CD4-positive, alpha-beta T cell (primary cell): ENCODE results near the gene GFRAL. TPM values are rescaled to one million over a fixed set of nuclear protein-coding genes. Genes with fewer than 3 reads are reported as not detected.

Source experiments
- ATAC-seq: fragments of 200-7000 bp; cut with Tn5 transposase; one replicate; pipeline ENCODE4 v1.10.0; 2022; ENCODE audit warnings: mild to moderate bottlenecking; ENCODE audit not compliant: poor library complexity
- CTCF ChIA-PET: fragments of 350-600 bp; sonication (Branson Sonifier 250); formaldehyde crosslinking; loops from one replicate; lab custom pipeline; 2021; ENCODE audit warnings: antibody characterized with exemption, inconsistent platforms; lab: Charles Lee
- POLR2A ChIA-PET: fragments of 350-600 bp; sonication (Branson Sonifier 250); formaldehyde crosslinking; loops from one replicate; lab custom pipeline; 2021; ENCODE audit warnings: antibody characterized with exemption, inconsistent platforms; lab: Charles Lee
- DNase-seq, 14 experiments: peaks; one replicate each; pipeline ENCODE4 v3.0.0-alpha.2; 2013 to 2020; ENCODE audit warnings: mixed read lengths in 2 of 14
- H3K27ac ChIP-seq, 2 donors: one replicate each; pipeline versions ENCODE4 v1.5.1 to v1.7.0; 2013; ENCODE audit warnings: low read length in 2 of 2, low read depth in 1 of 2, mild to moderate bottlenecking in 1 of 2
- H3K27me3 ChIP-seq, 2 experiments: 1 replicate in 1 of 2; 2 replicates in 1 of 2; pipeline versions ENCODE4 v1.6.1 to v1.7.0; 2013; ENCODE audit warnings: low read length in 2 of 2, control low read depth in 1 of 2, mild to moderate bottlenecking in 1 of 2, moderate library complexity in 1 of 2; ENCODE audit not compliant: insufficient read depth in 2 of 2, control insufficient read depth in 1 of 2
- H3K36me3 ChIP-seq: one replicate; pipeline ENCODE4 v1.6.1; 2013; ENCODE audit warnings: low read length, control low read depth; ENCODE audit not compliant: insufficient read depth
- H3K4me1 ChIP-seq: one replicate; pipeline ENCODE4 v1.6.1; 2013; ENCODE audit warnings: low read length, control low read depth; ENCODE audit not compliant: insufficient read depth
- H3K4me3 ChIP-seq: one replicate; pipeline ENCODE4 v1.5.1; 2013; ENCODE audit warnings: mild to moderate bottlenecking, low read length, moderate library complexity
- H3K9me3 ChIP-seq, 2 experiments: 1 replicate in 1 of 2; 2 replicates in 1 of 2; pipeline versions ENCODE4 v1.6.1 to v1.7.0; 2013; ENCODE audit warnings: low read length in 2 of 2, mild to moderate bottlenecking in 2 of 2, control low read depth in 1 of 2, moderate library complexity in 1 of 2; ENCODE audit not compliant: control insufficient read depth in 1 of 2, insufficient read depth in 1 of 2
- H3K27ac Mint-ChIP-seq: one replicate; pipeline ENCODE4 v1.8.0; 2020; ENCODE audit warnings: mixed read lengths
- H3K27me3 Mint-ChIP-seq: one replicate; pipeline ENCODE4 v1.8.0; 2021; ENCODE audit warnings: mixed read lengths
- H3K36me3 Mint-ChIP-seq: one replicate; pipeline ENCODE4 v1.8.0; 2021; ENCODE audit warnings: low read depth, mixed read lengths
- H3K4me1 Mint-ChIP-seq: one replicate; pipeline ENCODE4 v1.8.0; 2021; ENCODE audit warnings: low read depth, mixed read lengths
- H3K4me3 Mint-ChIP-seq: one replicate; pipeline ENCODE4 v1.8.0; 2020; ENCODE audit warnings: mild to moderate bottlenecking, mixed read lengths
- H3K9me3 Mint-ChIP-seq: one replicate; pipeline ENCODE4 v1.8.0; 2020; ENCODE audit warnings: mixed read lengths
- CTCF ChIP-seq: fragments of 200-600 bp; IDR thresholded peaks from one replicate; pipeline ENCODE4 v1.8.0; 2022; ENCODE audit warnings: antibody characterized with exemption, mild to moderate bottlenecking
- intact Hi-C, 2 experiments: fragments of 100-400 bp; cut with DNase I in 1 of 2; cut with micrococcal nuclease in 1 of 2; formaldehyde crosslinking; loops; one replicate each; pipeline versions ENCODE4 v1.15.1 to v1.9.0; 2023 to 2025; cut with DNase I, micrococcal nuclease
- polyA plus RNA-seq, 2 donors: library from polyadenylated mRNA; unstranded; fragments of 120-200 nt; gene quantifications; one replicate each; pipeline ENCODE4 v1.2.1, GENCODE V29; 2013
- total RNA-seq, 174 experiments: library from RNA in 2 of 174; stranded (reverse) in 2 of 174; gene quantifications; one replicate each; pipeline ENCODE4 v1.2.3 and lab custom pipeline; 2021 to 2026

Gene GFRAL
- total RNA-seq (not detected), total RNA-seq (lab: John Stamatoyannopoulos, UW) (0 to 0.14 (median 0) reads per million in 172 experiments)
- polyA plus RNA-seq (2013, experiment 1 of 2): not detected
- polyA plus RNA-seq (2013, experiment 2 of 2): not detected

- no peaks in the 10 kb centered on the region for H3K36me3 Mint-ChIP-seq
- Histone ChIP-seq H3K36me3 (no peaks in the 10 kb centered on the region), H3K9me3 (no peaks in the 10 kb centered on the region), H3K4me1 (no peaks in the 10 kb centered on the region), H3K27ac (no peak within 1 kb of the TSS), H3K27me3 (no peaks in the 10 kb centered on the region), H3K4me3 (no peak within 1 kb of the TSS)
- peaks cover 5% of the 10 kb centered on the region for H3K9me3 Mint-ChIP-seq
- no peaks in the 10 kb centered on the region for H3K27me3 Mint-ChIP-seq
- no peak within 1 kb of the TSS for H3K4me3 Mint-ChIP-seq
- intact Hi-C loops: no loop called here
- ATAC-seq (no peak), DNase-seq (no peak)
- POLR2A ChIA-PET: no interaction called here
- no peak for TF ChIP-seq CTCF
- CTCF ChIA-PET: no interaction called here
- H3K27ac Mint-ChIP-seq: no peak within 1 kb of the TSS
- no peaks in the 10 kb centered on the region for H3K4me1 Mint-ChIP-seq
These were observed at the start of gene GFRAL for GRCh38 chr6:55327169-55327568. GFRAL (plus strand) TSS chr6:55327469; CDS start chr6:55327555, 86 bp downstream.

GRCh38 chr6:55277646-55278045, 49.6 kb upstream of the GFRAL start:
- H3K27me3 ChIP-seq: no peaks in the 10 kb centered on the region
- H3K36me3 Mint-ChIP-seq: no peaks in the 10 kb centered on the region
- no peak overlapping the region for H3K4me3 ChIP-seq
- POLR2A ChIA-PET: no interaction called here
- H3K27ac Mint-ChIP-seq: no peak overlapping the region
- H3K4me1 ChIP-seq: no peaks in the 10 kb centered on the region
- no peaks in the 10 kb centered on the region for H3K27me3 Mint-ChIP-seq
- DNase-seq: no peak
- H3K4me1 Mint-ChIP-seq: no peaks in the 10 kb centered on the region
- CTCF ChIA-PET: no interaction called here
- no peaks in the 10 kb centered on the region for H3K36me3 ChIP-seq
- no peak overlapping the region for H3K27ac ChIP-seq
- no peak for ATAC-seq
- intact Hi-C loops: no loop called here
- peaks cover 8% of the 10 kb centered on the region for H3K9me3 Mint-ChIP-seq
- H3K4me3 Mint-ChIP-seq: no peak overlapping the region
- H3K9me3 ChIP-seq: peaks cover 0 to 3% of the 10 kb centered on the region in 2 experiments
- TF ChIP-seq CTCF: no peak

GRCh38 chr6:55281215-55281614, 46.1 kb upstream of the GFRAL start:
- CTCF ChIA-PET: no interaction called here
- Histone ChIP-seq H3K27me3 (no peaks in the 10 kb centered on the region), H3K27ac (no peak overlapping the region), H3K4me3 (no peak overlapping the region), H3K4me1 (no peaks in the 10 kb centered on the region), H3K36me3 (no peaks in the 10 kb centered on the region), H3K9me3 (peaks cover 0 to 3% of the 10 kb centered on the region in 2 experiments)
- Mint-ChIP-seq H3K36me3 (no peaks in the 10 kb centered on the region), H3K4me3 (no peak overlapping the region), H3K27ac (no peak overlapping the region), H3K4me1 (no peaks in the 10 kb centered on the region), H3K27me3 (no peaks in the 10 kb centered on the region), H3K9me3 (no peaks in the 10 kb centered on the region)
- intact Hi-C loops: no loop called here
- no peak for TF ChIP-seq CTCF
- POLR2A ChIA-PET: no interaction called here
- no peak for DNase-seq
- no peak for ATAC-seq
